ENCODE results near the gene MSI2. TPM values are rescaled to one million over a fixed set of nuclear protein-coding genes. Genes with fewer than 3 reads are reported as not detected.

Gene MSI2
- total and polyA plus RNA-seq, 9 of the 15 experiments (the other 6 are each of a cell fraction or from before 2014, with no cell fraction given), result 4.6 to 61.8 (median 42.4) TPM

GRCh38 chr17:57699751-57700219 is 443.5 kb downstream of the MSI2 start:
- H3K27ac ChIP-seq (ENCODE audit: extremely low read depth, low read depth, low read length), result no peak overlapping the region
- TF ChIP-seq ZNF23 (CRISPR knock-in tag; IDR thresholded peaks at IDR 0.05) (no peak), PBX2 (CRISPR knock-in tag; IDR thresholded peaks at IDR 0.05; ENCODE audit: low read depth) (no peak), PBX2 (tag; conservative IDR thresholded peaks at IDR 0.05; ENCODE audit: low read depth) (peak; percentile 76), ZBTB17 (CRISPR knock-in tag; IDR thresholded peaks at IDR 0.05) (no peak), NELFE (IDR thresholded peaks at IDR 0.05; ENCODE audit: insufficient read depth, insufficient read length) (no peak), THAP12 (CRISPR knock-in tag; IDR thresholded peaks at IDR 0.05) (no peak), NFIC (IDR thresholded peaks at IDR 0.05) (no peak), MEIS2 (IDR thresholded peaks at IDR 0.05; ENCODE audit: partially characterized antibody) (peak; percentile 25), RFX5 (IDR thresholded peaks at IDR 0.05; ENCODE audit: low read depth, low read length) (no peak), YY1 (IDR thresholded peaks at IDR 0.05; ENCODE audit: borderline replicate concordance in 1 of 3, control insufficient read depth in 1 of 3, extremely low read depth in 1 of 3, insufficient read depth in 3 of 3, insufficient read length in 1 of 3, insufficient replicate concordance in 2 of 3, low read depth in 1 of 3, low read length in 2 of 3) (no peak), TSHZ1 (CRISPR knock-in tag; IDR thresholded peaks at IDR 0.05) (no peak)
- no peak overlapping the region for H2AFZ ChIP-seq (ENCODE audit: low read depth, low read length)
- H3K4me1 ChIP-seq (replicated peaks in 1 of 2; ENCODE audit: control insufficient read depth in 2 of 2, insufficient read depth in 2 of 2, low read length in 2 of 2), result no peaks in the 10 kb centered on the region; a peak in 2 of 5 replicates
- no peak for DNase-seq (ENCODE audit: extremely low read depth in 1 of 4, low spot score in 3 of 4)
- no peaks in the 10 kb centered on the region for H3K36me3 ChIP-seq (ENCODE audit: control insufficient read depth, insufficient read depth, low read length)
- no TSS peak for BruUV-seq (replicated peaks)
- no peak overlapping the region for H3K9ac ChIP-seq (ENCODE audit: insufficient read depth in 1 of 2, low read depth in 2 of 2, low read length in 2 of 2)
- ATAC-seq, result no peak
- no peaks in the 10 kb centered on the region for H3K9me1 ChIP-seq (ENCODE audit: control insufficient read depth, insufficient read depth, low read length)
- 2% methylated on average over 9 of the region's 9 CpGs for WGBS (ENCODE audit: insufficient coverage, low coverage, missing lambda C conversion rate)
- H4K20me1 ChIP-seq (replicated peaks; ENCODE audit: control insufficient read depth, insufficient read depth, low read length), result no peaks in the 10 kb centered on the region
- intact Hi-C loops (cut with micrococcal nuclease), result no loop called here
- no peak overlapping the region for H3K4me2 ChIP-seq (ENCODE audit: insufficient read depth, low read length)
- in situ Hi-C loops (cut with MboI), result no loop called here
- H3K79me2 ChIP-seq (ENCODE audit: control insufficient read depth, insufficient read depth, low read length), result no peaks in the 10 kb centered on the region
- no peaks in the 10 kb centered on the region for H3K9me3 ChIP-seq (replicated peaks; ENCODE audit: control insufficient read depth, insufficient read depth, low read depth, low read length)
- H3K4me3 ChIP-seq, result no peak overlapping the region
- H3K27me3 ChIP-seq (ENCODE audit: control insufficient read depth in 2 of 2, insufficient read depth in 2 of 2, low read length in 2 of 2), result peaks cover 12 to 53% of the 10 kb centered on the region in 2 experiments; a peak in 4 of 5 replicates
- ChIA-PET POLR2A (no interaction called here), CTCF (ENCODE audit: low intra/inter-chr PET ratio) (no interaction called here)
- FAIRE-seq, result no peak

Measured in K562 (cell line).